HG02642 (cell line): ENCODE results near the gene HLA-DPB1.

Experiments
- ATAC-seq: cut with Tn5 transposase; IDR thresholded peaks from one replicate; pipeline ENCODE4 v1.9.1; 2021; ENCODE audit warnings: mild to moderate bottlenecking; ENCODE audit not compliant: unreplicated experiment, poor library complexity

HLA-DPB1 gene

GRCh38 chr6:33069021-33069738, 6.6 kb upstream of the HLA-DPB1 start:
- no peak for ATAC-seq

GRCh38 chr6:33070909-33071308, 4.9 kb upstream of the HLA-DPB1 start:
- ATAC-seq, result no peak

DNA sequence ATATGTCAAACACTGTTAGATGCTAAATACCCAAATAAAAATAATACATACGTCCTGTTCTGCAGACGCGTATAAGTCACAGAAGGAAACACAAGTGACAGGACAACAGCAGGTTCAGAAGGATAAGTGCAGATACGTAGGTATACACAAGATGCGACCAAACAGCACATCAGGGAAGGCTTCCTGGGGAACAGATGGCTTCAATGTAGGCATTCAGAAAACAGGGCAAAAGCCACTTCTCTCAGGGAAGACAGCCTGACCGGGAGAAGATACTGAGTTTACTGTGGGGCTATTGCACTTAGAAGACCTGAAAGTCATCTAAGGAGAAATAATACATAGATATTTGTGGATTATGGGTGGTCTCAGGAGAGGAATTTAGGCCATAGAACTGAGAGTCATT, 4.2 kb upstream of the HLA-DPB1 start:
- no peak for ATAC-seq

GRCh38 chr6:33072508-33073100, 3.2 kb upstream of the HLA-DPB1 start:
- no peak for ATAC-seq

DNA sequence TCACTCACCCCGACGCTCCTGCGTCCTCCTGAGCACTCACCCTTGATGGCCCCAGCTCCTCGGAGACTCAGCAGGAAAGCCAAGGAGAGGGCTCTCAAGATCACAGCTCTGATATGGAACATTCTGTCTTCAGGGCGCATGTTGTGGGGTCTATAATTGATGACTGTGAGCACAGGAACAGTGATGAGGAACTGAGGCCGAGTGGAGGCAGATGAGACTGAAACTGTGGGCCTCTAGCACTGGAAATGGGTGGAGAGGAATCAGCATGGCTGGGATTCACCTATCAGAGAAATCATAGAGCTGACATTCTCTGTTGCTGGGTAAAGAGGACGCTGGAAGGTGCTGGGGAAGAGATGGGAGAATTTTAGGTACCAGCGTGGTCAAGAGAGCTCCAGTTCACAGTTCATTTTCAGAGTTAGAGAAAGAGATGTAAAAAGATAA, 2.3 kb upstream of the HLA-DPB1 start, which contains the start of gene HLA-DPA1:
Gene HLA-DPA1, minus strand, starts transcription at position 219 of the 441 bp plus-strand sequence.
- ATAC-seq, result peak; percentile 71

DNA sequence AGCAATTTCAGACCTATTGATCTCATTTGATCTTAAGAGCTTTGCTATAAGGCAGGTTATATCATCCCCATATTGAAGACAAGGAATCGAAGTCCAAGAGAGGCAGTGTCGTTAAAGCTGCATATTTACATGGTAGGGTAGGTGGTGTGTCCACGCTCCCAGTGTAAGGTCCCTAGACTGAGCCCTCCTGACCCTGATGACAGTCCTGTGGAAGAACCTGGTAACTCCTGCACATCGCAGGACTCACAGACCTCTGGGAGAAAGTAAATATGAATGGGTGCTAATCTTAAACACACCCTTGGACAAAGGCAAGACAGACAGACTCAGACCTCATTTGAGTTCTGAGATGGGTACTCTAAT, 602 bp upstream of the HLA-DPB1 start:
- ATAC-seq, result peak; percentile 18

DNA sequence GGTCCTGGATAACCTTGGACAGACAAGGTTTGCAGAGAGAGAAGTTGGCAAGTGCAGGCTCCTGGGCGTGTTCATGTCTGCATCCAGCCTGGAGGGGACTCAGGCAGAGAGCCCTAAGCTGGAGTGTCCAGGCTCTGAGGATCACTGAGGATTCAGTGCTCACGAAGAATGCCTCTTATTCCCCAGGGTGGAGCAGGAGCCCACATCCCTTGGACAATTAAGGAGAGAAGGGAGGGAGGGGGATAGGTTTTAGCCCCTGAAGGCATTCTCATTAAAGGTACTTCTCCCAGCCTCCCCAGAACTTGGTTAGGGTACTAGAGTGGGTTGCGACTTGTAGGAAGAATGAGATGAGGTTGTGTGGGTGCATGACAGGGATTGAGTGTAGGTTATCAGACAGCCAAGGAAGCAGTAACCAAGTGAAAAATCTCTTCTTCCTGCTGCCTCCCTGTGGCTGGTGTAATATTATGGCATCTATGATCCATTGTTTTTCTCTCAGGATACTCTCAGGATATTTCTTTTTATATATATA, 680 bp downstream of the HLA-DPB1 start:
- no peak for ATAC-seq

- no peak for ATAC-seq
These were observed 2.1 kb downstream of the HLA-DPB1 start for GRCh38 chr6:33077908-33078307.

- no peak for ATAC-seq
These were observed 2.7 kb downstream of the HLA-DPB1 start for GRCh38 chr6:33078442-33078841.

DNA sequence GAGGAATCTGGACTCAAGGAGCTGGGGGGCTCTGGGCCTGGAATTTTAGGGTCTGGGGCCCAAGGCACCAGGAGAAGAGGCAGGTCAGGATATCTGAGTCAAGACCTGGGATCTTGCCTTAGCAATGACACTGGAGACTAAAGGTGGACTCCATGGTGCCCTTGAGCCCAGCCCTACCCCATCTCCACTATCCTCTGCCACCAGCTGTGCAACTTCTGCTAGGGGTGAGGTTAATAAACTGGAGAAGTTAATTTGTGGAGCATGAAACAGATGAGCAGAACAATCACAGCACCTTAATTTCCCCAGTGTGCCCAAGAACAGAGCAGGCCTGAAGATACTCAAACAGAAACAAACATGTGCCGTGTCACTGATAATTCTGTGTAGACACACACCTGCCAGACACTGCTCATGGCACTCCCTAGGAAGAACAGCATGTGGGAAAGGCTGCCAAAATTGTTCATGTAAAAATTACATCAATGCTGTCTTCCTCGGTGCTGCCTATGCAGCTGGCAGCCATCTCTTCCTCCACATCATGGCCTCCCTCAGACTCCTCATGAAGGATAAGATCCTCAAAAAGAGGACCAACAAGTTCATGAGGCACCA, 3.2 kb downstream of the HLA-DPB1 start:
- no peak for ATAC-seq

GRCh38 chr6:33079580-33079979, 3.8 kb downstream of the HLA-DPB1 start:
- no peak for ATAC-seq

GRCh38 chr6:33080127-33081089, 4.6 kb downstream of the HLA-DPB1 start:
- no peak for ATAC-seq

- no peak for ATAC-seq
These were observed 5.5 kb downstream of the HLA-DPB1 start for GRCh38 chr6:33081098-33081824.

GRCh38 chr6:33082702-33083101, 6.9 kb downstream of the HLA-DPB1 start:
- no peak for ATAC-seq

- ATAC-seq, result no peak
These were observed 9.8 kb downstream of the HLA-DPB1 start for GRCh38 chr6:33085627-33086026.

- no peak for ATAC-seq
These were observed 12.6 kb downstream of the HLA-DPB1 start for GRCh38 chr6:33088258-33088930.

GRCh38 chr6:33088931-33089620, 13.3 kb downstream of the HLA-DPB1 start:
- ATAC-seq, result no peak

- no peak for ATAC-seq
These were observed 16.2 kb downstream of the HLA-DPB1 start for GRCh38 chr6:33091957-33092356.

GRCh38 chr6:33092385-33092784, 16.6 kb downstream of the HLA-DPB1 start:
- ATAC-seq, result no peak
